T-helper 17 cell (primary cell): ENCODE data around the gene RABGEF1. TPM values are rescaled to one million over a fixed set of nuclear protein-coding genes. Genes with fewer than 3 reads are reported as not detected.
"Not testable (repeated sequence)": the region's sequence is repeated elsewhere in the genome, so short reads cannot be mapped to it uniquely, and the experiment has no call there.

Source experiments
- ATAC-seq: fragments of 150-1000 bp; cut with Tn5 transposase; 2 replicates; pipeline ENCODE4 v1.10.0; 2021; ENCODE audit warnings: mild to moderate bottlenecking, moderate library complexity
- DNase-seq, 3 donors: peaks; one replicate each; pipeline versions ENCODE4 v3.0.0 to v3.0.0-alpha.2; 2020 to 2021
- H3K9me3 ChIP-seq: one replicate; pipeline ENCODE4 v1.7.0; 2013; ENCODE audit warnings: low read length, mild to moderate bottlenecking; ENCODE audit not compliant: control insufficient read depth, poor library complexity, severe bottlenecking
- H3K27ac Mint-ChIP-seq: one replicate; pipeline ENCODE4 v1.8.0; 2022; ENCODE audit warnings: mild to moderate bottlenecking, moderate library complexity, mixed read lengths
- H3K27me3 Mint-ChIP-seq: one replicate; pipeline ENCODE4 v1.8.0; 2022; ENCODE audit warnings: mixed read lengths
- H3K36me3 Mint-ChIP-seq: one replicate; pipeline ENCODE4 v1.8.0; 2022; ENCODE audit warnings: low read depth, mixed read lengths
- H3K4me1 Mint-ChIP-seq: one replicate; pipeline ENCODE4 v1.8.0; 2022; ENCODE audit warnings: mild to moderate bottlenecking, mixed read lengths
- H3K4me3 Mint-ChIP-seq: one replicate; pipeline ENCODE4 v1.8.0; 2022; ENCODE audit warnings: mild to moderate bottlenecking, moderate library complexity, mixed read lengths
- total RNA-seq, 4 donors: library from RNA in 2 of 4; stranded (reverse) in 2 of 4; gene quantifications; one replicate each; pipeline ENCODE4 v1.2.3 and lab custom pipeline; 2022 to 2026

The RABGEF1 gene
- total RNA-seq, 2 donors from 2014 or later, result 24.4 to 28.3 TPM

GRCh38 chr7:66776800-66777442 is 36.4 kb downstream of the RABGEF1 start:
- peaks cover 8% of the 10 kb centered on the region for H3K4me1 Mint-ChIP-seq
- H3K4me3 Mint-ChIP-seq, result no peak overlapping the region
- no peaks in the 10 kb centered on the region for H3K9me3 ChIP-seq
- no peaks in the 10 kb centered on the region for H3K27me3 Mint-ChIP-seq
- peaks cover 9% of the 10 kb centered on the region for H3K36me3 Mint-ChIP-seq
- no peak for DNase-seq
- ATAC-seq, result no peak
- H3K27ac Mint-ChIP-seq, result no peak overlapping the region

GRCh38 chr7:66778201-66778600 is 37.7 kb downstream of the RABGEF1 start:
- Mint-ChIP-seq H3K27ac (no peak overlapping the region), H3K27me3 (no peaks in the 10 kb centered on the region), H3K4me1 (peaks cover 8% of the 10 kb centered on the region), H3K36me3 (peaks cover 12% of the 10 kb centered on the region), H3K4me3 (no peak overlapping the region)
- H3K9me3 ChIP-seq, result no peaks in the 10 kb centered on the region
- ATAC-seq (no peak), DNase-seq (no peak)

GRCh38 chr7:66779669-66780409 is 39.3 kb downstream of the RABGEF1 start:
- H3K4me1 Mint-ChIP-seq, result peaks cover 8% of the 10 kb centered on the region
- H3K9me3 ChIP-seq, result no peaks in the 10 kb centered on the region
- ATAC-seq, result no peak
- no peak for DNase-seq
- H3K4me3 Mint-ChIP-seq, result no peak overlapping the region
- no peak overlapping the region for H3K27ac Mint-ChIP-seq
- no peaks in the 10 kb centered on the region for H3K27me3 Mint-ChIP-seq
- H3K36me3 Mint-ChIP-seq, result peaks cover 10% of the 10 kb centered on the region

- no peak overlapping the region for H3K27ac Mint-ChIP-seq
- no peak for ATAC-seq
- no peak for DNase-seq
- H3K4me1 Mint-ChIP-seq, result peaks cover 8% of the 10 kb centered on the region
- H3K9me3 ChIP-seq, result no peaks in the 10 kb centered on the region
- H3K36me3 Mint-ChIP-seq, result peaks cover 10% of the 10 kb centered on the region
- no peaks in the 10 kb centered on the region for H3K27me3 Mint-ChIP-seq
- H3K4me3 Mint-ChIP-seq, result peak overlapping the region; percentile 56
Observed at GRCh38 chr7:66781408-66782090, 41.0 kb downstream of the RABGEF1 start.

GRCh38 chr7:66782875-66783274 is 42.3 kb downstream of the RABGEF1 start:
- not testable (repeated sequence) for ATAC-seq, H3K4me3 Mint-ChIP-seq, H3K36me3 Mint-ChIP-seq, H3K27me3 Mint-ChIP-seq, H3K27ac Mint-ChIP-seq, H3K4me1 Mint-ChIP-seq, H3K9me3 ChIP-seq, DNase-seq

- not testable (repeated sequence) for H3K36me3 Mint-ChIP-seq, H3K27me3 Mint-ChIP-seq, H3K4me3 Mint-ChIP-seq, DNase-seq, H3K9me3 ChIP-seq, ATAC-seq, H3K27ac Mint-ChIP-seq, H3K4me1 Mint-ChIP-seq
Observed at GRCh38 chr7:66783887-66784595, 43.5 kb downstream of the RABGEF1 start.

GRCh38 chr7:66790196-66790595 is 49.7 kb downstream of the RABGEF1 start:
- Mint-ChIP-seq H3K27me3 (no peaks in the 10 kb centered on the region), H3K36me3 (peaks cover 2% of the 10 kb centered on the region), H3K4me3 (no peak overlapping the region), H3K27ac (no peak overlapping the region), H3K4me1 (peaks cover 4% of the 10 kb centered on the region)
- DNase-seq (no peak), ATAC-seq (no peak)
- H3K9me3 ChIP-seq, result no peaks in the 10 kb centered on the region

- H3K9me3 ChIP-seq, result no peaks in the 10 kb centered on the region
- Mint-ChIP-seq H3K36me3 (peaks cover 2% of the 10 kb centered on the region), H3K4me1 (peaks cover 4% of the 10 kb centered on the region), H3K27ac (no peak overlapping the region), H3K27me3 (no peaks in the 10 kb centered on the region), H3K4me3 (no peak overlapping the region)
- DNase-seq (no peak), ATAC-seq (no peak)
Observed at GRCh38 chr7:66790725-66791124, 50.2 kb downstream of the RABGEF1 start.

- no peaks in the 10 kb centered on the region for H3K9me3 ChIP-seq
- peaks cover 13% of the 10 kb centered on the region for H3K36me3 Mint-ChIP-seq
- ATAC-seq (no peak), DNase-seq (no peak)
- H3K4me1 Mint-ChIP-seq, result peaks cover 2% of the 10 kb centered on the region
- H3K4me3 Mint-ChIP-seq, result no peak overlapping the region
- H3K27ac Mint-ChIP-seq, result peak overlapping the region; percentile 51
- H3K27me3 Mint-ChIP-seq, result no peaks in the 10 kb centered on the region
Observed at GRCh38 chr7:66800591-66800990, 60.1 kb downstream of the RABGEF1 start.

- H3K27ac Mint-ChIP-seq, result no peak overlapping the region
- peaks cover 5% of the 10 kb centered on the region for H3K4me1 Mint-ChIP-seq
- no peaks in the 10 kb centered on the region for H3K27me3 Mint-ChIP-seq
- ATAC-seq, result no peak
- peaks cover 15% of the 10 kb centered on the region for H3K36me3 Mint-ChIP-seq
- no peaks in the 10 kb centered on the region for H3K9me3 ChIP-seq
- DNase-seq, result no peak
- no peak overlapping the region for H3K4me3 Mint-ChIP-seq
Observed at GRCh38 chr7:66804001-66804400, 63.5 kb downstream of the RABGEF1 start.

GRCh38 chr7:66807736-66808135 is 67.2 kb downstream of the RABGEF1 start:
- Mint-ChIP-seq H3K27me3 (no peaks in the 10 kb centered on the region), H3K27ac (peak overlapping the region; percentile 80), H3K4me3 (peak overlapping the region; percentile 25), H3K4me1 (peaks cover 4% of the 10 kb centered on the region), H3K36me3 (peaks cover 12% of the 10 kb centered on the region)
- H3K9me3 ChIP-seq, result no peaks in the 10 kb centered on the region
- ATAC-seq (no peak), DNase-seq (no peak)

GRCh38 chr7:66810716-66811115 is 70.2 kb downstream of the RABGEF1 start:
- Mint-ChIP-seq H3K27me3 (no peaks in the 10 kb centered on the region), H3K36me3 (peaks cover 7% of the 10 kb centered on the region), H3K27ac (peak overlapping the region; percentile 1), H3K4me1 (peaks cover 4% of the 10 kb centered on the region), H3K4me3 (no peak overlapping the region)
- no peak for DNase-seq
- no peaks in the 10 kb centered on the region for H3K9me3 ChIP-seq
- ATAC-seq, result no peak
